Stimulated activated CD8-positive, alpha-beta memory T cell treated with anti-CD3 and anti-CD28 coated beads, Interleukin-4, amount 100 ng/mL, for 4 hours (primary cell): ENCODE results near the gene DSTYK.

Experiments used
- DNase-seq, 2 donors: peaks; one replicate each; pipeline ENCODE4 v3.0.0-alpha.2; 2020; ENCODE audit warnings: low read depth in 2 of 2, low spot score in 1 of 2

DSTYK gene

GRCh38 chr1:205211169-205211838 lies at the start of gene DSTYK:
TSS of gene DSTYK (minus strand) at chr1:205211702. CDS start at chr1:205211535, 167 bp downstream.
- DNase-seq = peak; percentile 84 to 87

- DNase-seq = no peak
Observed at GRCh38 chr1:205259998-205260397, 48.5 kb upstream of the DSTYK start.

- no peak for DNase-seq
Observed at GRCh38 chr1:205259324-205259832, 47.9 kb upstream of the DSTYK start.

GRCh38 chr1:205258719-205259118 lies 47.2 kb upstream of the DSTYK start:
- no peak for DNase-seq

- no peak for DNase-seq
Observed at GRCh38 chr1:205258261-205258691, 46.8 kb upstream of the DSTYK start.

- DNase-seq = no peak
Observed at GRCh38 chr1:205257735-205258134, 46.2 kb upstream of the DSTYK start.

GRCh38 chr1:205256951-205257625 lies 45.6 kb upstream of the DSTYK start:
- DNase-seq = no peak

GRCh38 chr1:205255941-205256780 lies 44.7 kb upstream of the DSTYK start:
- DNase-seq = peak; percentile 58 to 73

GRCh38 chr1:205251576-205251975 lies 40.1 kb upstream of the DSTYK start:
- no peak for DNase-seq

GRCh38 chr1:205250699-205251098 lies 39.2 kb upstream of the DSTYK start:
- DNase-seq = no peak

GRCh38 chr1:205249651-205250050 lies 38.1 kb upstream of the DSTYK start:
- DNase-seq = no peak

GRCh38 chr1:205248793-205249601 lies 37.5 kb upstream of the DSTYK start:
- DNase-seq = no peak

- DNase-seq = no peak
Observed at GRCh38 chr1:205247130-205247921, 35.8 kb upstream of the DSTYK start.

GRCh38 chr1:205246351-205247119 lies 35.0 kb upstream of the DSTYK start:
- DNase-seq = no peak

GRCh38 chr1:205245096-205245495 lies 33.6 kb upstream of the DSTYK start:
- no peak for DNase-seq

- no peak for DNase-seq
Observed at GRCh38 chr1:205244384-205244783, 32.9 kb upstream of the DSTYK start.

- DNase-seq = no peak
Observed at GRCh38 chr1:205243350-205244191, 32.1 kb upstream of the DSTYK start.

GRCh38 chr1:205241366-205242030 lies 30.0 kb upstream of the DSTYK start:
- DNase-seq = no peak
